Measurements from ENCODE around the gene EDAR. TPM values are rescaled to one million over a fixed set of nuclear protein-coding genes. Genes with fewer than 3 reads are reported as not detected.

The EDAR gene
- total RNA-seq, 1 experiment from 2014 or later: not detected

DNA sequence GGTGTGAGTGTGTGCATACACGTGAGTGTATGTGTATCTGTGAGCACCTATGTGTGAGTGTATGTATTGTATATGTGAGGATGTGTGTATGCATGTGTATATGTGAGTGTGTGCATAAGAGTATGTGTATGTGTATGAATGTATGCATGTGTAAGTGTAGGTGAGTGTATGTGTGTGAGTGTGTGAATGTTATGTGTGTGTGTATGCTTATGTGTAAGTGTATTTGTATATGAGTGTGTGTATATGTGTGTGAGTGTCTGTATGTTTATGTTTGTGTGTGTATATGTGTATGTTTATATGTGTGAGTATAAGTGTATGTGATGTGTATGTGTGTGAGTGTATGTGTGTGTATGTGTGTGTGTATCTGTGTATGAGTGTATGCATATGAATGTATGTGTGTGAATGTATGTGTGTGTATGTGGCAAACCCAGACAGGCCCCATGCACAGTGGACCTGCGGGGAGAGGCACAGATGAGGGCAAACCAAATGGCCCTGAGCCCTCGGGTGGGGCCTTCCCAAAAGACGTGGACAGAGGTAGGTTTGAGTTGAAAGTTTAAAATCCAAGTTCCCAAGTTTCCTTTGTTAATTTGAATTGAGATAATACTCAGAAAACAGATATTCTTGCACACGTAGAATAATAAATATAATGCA, 51.5 kb downstream of the EDAR start:
- Histone ChIP-seq H3K4me1 (ENCODE audit: low read length) (no peaks in the 10 kb centered on the region), H3K9ac (ENCODE audit: low read length) (no peak overlapping the region), H3K36me3 (ENCODE audit: insufficient read depth, low read length) (no peaks in the 10 kb centered on the region), H3K4me2 (ENCODE audit: low read depth, low read length, poor library complexity, severe bottlenecking) (no peak overlapping the region), H3K27ac (ENCODE audit: low read length) (no peak overlapping the region), H3K79me2 (ENCODE audit: low read length) (no peaks in the 10 kb centered on the region), H2AFZ (ENCODE audit: low read length) (no peak overlapping the region), H4K20me1 (ENCODE audit: insufficient read depth, low read depth, low read length) (no peaks in the 10 kb centered on the region), H3K4me3 (ENCODE audit: low read length) (no peak overlapping the region), H3K9me3 (ENCODE audit: low read length) (no peaks in the 10 kb centered on the region), H3K27me3 (ENCODE audit: low read length) (no peaks in the 10 kb centered on the region), H3K9me2 (replicated peaks; ENCODE audit: insufficient read depth, low read length) (no peaks in the 10 kb centered on the region)
- DNase-seq: no peak

DNA sequence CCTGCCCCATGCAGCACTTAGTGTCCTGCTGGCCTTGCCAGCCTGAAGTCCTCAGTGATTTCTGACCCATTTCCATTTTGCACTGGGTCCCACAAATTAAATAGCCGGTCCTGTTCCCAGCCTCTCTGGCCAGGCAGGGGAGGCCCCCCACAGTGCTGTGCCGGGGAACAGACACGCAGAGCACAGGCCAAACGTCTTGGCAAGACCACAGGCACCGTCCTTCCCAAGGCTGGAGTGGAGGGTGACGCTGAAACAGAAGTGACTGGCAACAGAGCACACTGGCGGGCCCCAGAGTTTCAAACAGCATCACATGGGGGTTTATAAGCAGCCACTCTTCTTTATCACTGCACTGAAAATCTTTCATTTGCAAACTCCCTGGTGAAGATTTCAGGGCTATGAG, 52.2 kb downstream of the EDAR start:
- Histone ChIP-seq H3K36me3 (ENCODE audit: insufficient read depth, low read length) (no peaks in the 10 kb centered on the region), H3K4me2 (ENCODE audit: low read depth, low read length, poor library complexity, severe bottlenecking) (no peak overlapping the region), H3K4me3 (ENCODE audit: low read length) (no peak overlapping the region), H2AFZ (ENCODE audit: low read length) (no peak overlapping the region), H3K9ac (ENCODE audit: low read length) (no peak overlapping the region), H4K20me1 (ENCODE audit: insufficient read depth, low read depth, low read length) (no peaks in the 10 kb centered on the region), H3K9me3 (ENCODE audit: low read length) (no peaks in the 10 kb centered on the region), H3K27me3 (ENCODE audit: low read length) (no peaks in the 10 kb centered on the region), H3K79me2 (ENCODE audit: low read length) (no peaks in the 10 kb centered on the region), H3K9me2 (replicated peaks; ENCODE audit: insufficient read depth, low read length) (no peaks in the 10 kb centered on the region), H3K4me1 (ENCODE audit: low read length) (no peaks in the 10 kb centered on the region), H3K27ac (ENCODE audit: low read length) (no peak overlapping the region)
- no peak for DNase-seq

DNA sequence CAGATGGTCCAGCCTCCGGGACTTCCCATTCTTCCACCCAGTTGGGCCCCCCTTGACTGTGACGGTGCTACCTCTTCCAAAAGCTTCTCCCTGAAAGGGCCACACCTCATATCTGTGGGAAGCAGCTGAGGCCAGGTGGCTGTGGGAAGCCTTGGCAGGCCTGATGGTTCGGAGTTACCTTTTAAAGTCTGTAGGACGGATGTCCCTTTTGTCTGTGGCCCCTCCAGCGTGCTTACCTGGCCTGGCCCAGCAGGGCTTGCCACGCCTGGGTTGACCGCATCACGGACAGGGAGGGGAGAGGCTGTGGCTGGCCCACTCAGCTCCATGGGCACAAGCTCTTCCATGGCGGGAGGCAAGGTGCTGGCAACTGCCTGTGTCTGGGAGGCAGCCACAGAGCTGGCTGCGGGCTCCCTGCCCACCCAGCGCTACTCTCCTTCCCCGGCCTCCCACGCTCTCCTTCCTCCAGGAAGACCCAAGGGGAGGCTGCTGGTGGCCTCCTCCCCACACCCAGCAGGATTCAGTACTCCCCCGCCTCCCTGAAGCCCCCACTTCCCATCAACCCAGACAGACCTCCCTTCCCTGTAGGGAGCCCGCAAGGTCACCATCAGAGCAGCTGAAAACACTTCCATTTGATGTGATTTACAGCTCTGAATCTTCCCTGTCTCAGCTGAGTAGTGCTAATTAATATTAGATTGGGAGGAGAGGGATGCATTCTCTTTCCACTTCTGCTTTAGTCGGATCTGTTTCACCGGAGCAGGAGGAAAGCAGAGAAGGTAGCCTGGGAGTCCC, 52.8 kb downstream of the EDAR start:
- no peaks in the 10 kb centered on the region for H3K9me2 ChIP-seq (replicated peaks; ENCODE audit: insufficient read depth, low read length)
- DNase-seq: no peak
- no peak overlapping the region for H3K4me3 ChIP-seq (ENCODE audit: low read length)
- H3K79me2 ChIP-seq (ENCODE audit: low read length): no peaks in the 10 kb centered on the region
- H3K27ac ChIP-seq (ENCODE audit: low read length): no peak overlapping the region
- no peak overlapping the region for H3K9ac ChIP-seq (ENCODE audit: low read length)
- H3K27me3 ChIP-seq (ENCODE audit: low read length): no peaks in the 10 kb centered on the region
- no peak overlapping the region for H2AFZ ChIP-seq (ENCODE audit: low read length)
- H3K36me3 ChIP-seq (ENCODE audit: insufficient read depth, low read length): no peaks in the 10 kb centered on the region
- no peaks in the 10 kb centered on the region for H4K20me1 ChIP-seq (ENCODE audit: insufficient read depth, low read depth, low read length)
- H3K4me1 ChIP-seq (ENCODE audit: low read length): no peaks in the 10 kb centered on the region
- H3K9me3 ChIP-seq (ENCODE audit: low read length): no peaks in the 10 kb centered on the region
- no peak overlapping the region for H3K4me2 ChIP-seq (ENCODE audit: low read depth, low read length, poor library complexity, severe bottlenecking)

DNA sequence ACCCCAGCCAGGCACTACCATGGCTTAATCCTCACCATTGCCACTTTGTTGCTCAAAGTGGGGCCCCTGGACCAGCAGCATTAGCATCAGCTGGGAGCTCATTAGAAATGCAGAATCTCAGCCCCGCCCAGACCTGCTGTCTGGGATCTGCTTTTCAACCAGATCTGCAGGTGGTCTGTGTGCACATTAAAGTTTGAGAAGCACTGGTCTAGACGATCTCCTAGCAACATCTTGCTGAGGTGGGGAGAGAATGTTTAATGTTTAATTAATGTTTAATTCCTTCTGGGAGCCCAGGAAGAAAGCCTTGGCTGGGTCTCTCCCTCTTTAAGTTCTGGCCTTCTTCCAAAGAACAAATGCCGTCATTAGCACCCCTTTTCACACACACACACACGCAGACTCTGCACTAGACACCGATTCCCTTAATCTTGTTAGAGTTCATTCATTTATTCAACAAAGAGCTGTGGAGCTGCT, 53.7 kb downstream of the EDAR start:
- Histone ChIP-seq H3K27me3 (ENCODE audit: low read length) (no peaks in the 10 kb centered on the region), H4K20me1 (ENCODE audit: insufficient read depth, low read depth, low read length) (no peaks in the 10 kb centered on the region), H3K4me2 (ENCODE audit: low read depth, low read length, poor library complexity, severe bottlenecking) (no peak overlapping the region), H3K4me1 (ENCODE audit: low read length) (no peaks in the 10 kb centered on the region), H3K9ac (ENCODE audit: low read length) (no peak overlapping the region), H2AFZ (ENCODE audit: low read length) (no peak overlapping the region), H3K9me2 (replicated peaks; ENCODE audit: insufficient read depth, low read length) (no peaks in the 10 kb centered on the region), H3K4me3 (ENCODE audit: low read length) (no peak overlapping the region), H3K27ac (ENCODE audit: low read length) (no peak overlapping the region), H3K79me2 (ENCODE audit: low read length) (no peaks in the 10 kb centered on the region), H3K36me3 (ENCODE audit: insufficient read depth, low read length) (no peaks in the 10 kb centered on the region), H3K9me3 (ENCODE audit: low read length) (no peaks in the 10 kb centered on the region)
- no peak for DNase-seq

DNA sequence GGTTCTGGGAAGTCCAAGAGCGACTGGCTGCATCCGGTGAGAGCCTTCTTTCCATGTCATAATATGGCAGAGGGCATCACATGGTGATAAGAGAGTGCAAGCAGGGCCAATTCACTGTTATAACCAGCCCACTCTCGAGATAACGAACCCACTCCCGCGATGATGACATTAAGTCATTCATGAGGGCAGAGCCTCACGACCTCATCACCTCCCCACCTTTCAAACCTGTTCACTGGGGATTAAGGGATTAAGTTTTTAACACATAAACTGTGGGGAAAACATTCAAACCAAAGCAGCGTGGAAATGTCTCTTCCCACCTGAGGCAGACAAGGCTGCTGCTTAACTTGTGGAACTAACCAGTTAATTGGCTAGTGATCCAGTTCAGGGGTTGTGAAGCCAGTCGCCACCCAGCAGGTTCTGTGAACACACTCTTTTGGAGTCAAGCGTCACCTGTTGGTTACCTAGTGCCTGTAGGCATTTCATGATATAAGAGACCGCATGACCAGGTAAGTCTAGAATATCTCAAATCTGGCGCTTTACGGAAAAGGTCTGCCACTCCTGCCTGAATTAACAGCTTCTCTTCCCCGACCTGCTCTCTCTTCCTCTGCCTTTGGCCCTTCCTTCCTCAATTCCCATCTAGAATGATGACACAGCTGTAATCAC, 54.3 kb downstream of the EDAR start:
- H3K4me1 ChIP-seq (ENCODE audit: low read length): no peaks in the 10 kb centered on the region
- no peak overlapping the region for H3K9ac ChIP-seq (ENCODE audit: low read length)
- no peak overlapping the region for H3K27ac ChIP-seq (ENCODE audit: low read length)
- H3K9me3 ChIP-seq (ENCODE audit: low read length): no peaks in the 10 kb centered on the region
- no peaks in the 10 kb centered on the region for H3K36me3 ChIP-seq (ENCODE audit: insufficient read depth, low read length)
- H4K20me1 ChIP-seq (ENCODE audit: insufficient read depth, low read depth, low read length): no peaks in the 10 kb centered on the region
- H3K4me2 ChIP-seq (ENCODE audit: low read depth, low read length, poor library complexity, severe bottlenecking): no peak overlapping the region
- DNase-seq: no peak
- H3K4me3 ChIP-seq (ENCODE audit: low read length): no peak overlapping the region
- H3K9me2 ChIP-seq (replicated peaks; ENCODE audit: insufficient read depth, low read length): no peaks in the 10 kb centered on the region
- no peak overlapping the region for H2AFZ ChIP-seq (ENCODE audit: low read length)
- no peaks in the 10 kb centered on the region for H3K79me2 ChIP-seq (ENCODE audit: low read length)
- no peaks in the 10 kb centered on the region for H3K27me3 ChIP-seq (ENCODE audit: low read length)

DNA sequence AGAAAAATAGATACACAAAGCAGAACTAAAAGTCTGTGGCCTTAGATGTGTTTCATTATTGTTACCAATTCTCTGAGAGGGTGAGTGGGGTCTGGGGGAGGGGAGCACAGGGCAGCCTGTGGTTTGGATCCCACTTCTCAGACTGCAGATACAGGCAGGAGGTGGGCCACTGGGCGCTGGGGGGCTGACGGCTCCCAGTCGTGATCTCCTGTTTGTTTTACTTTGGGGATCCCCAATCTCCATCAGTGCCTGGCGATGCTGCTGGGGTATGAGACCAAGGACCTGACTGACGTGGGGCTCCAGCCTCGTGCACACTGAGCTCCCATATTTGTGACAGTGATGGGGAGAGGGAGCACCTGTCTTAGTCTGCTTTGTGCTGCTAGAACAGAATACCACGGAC, 54.9 kb downstream of the EDAR start:
- H4K20me1 ChIP-seq (ENCODE audit: insufficient read depth, low read depth, low read length): no peaks in the 10 kb centered on the region
- H3K4me3 ChIP-seq (ENCODE audit: low read length): no peak overlapping the region
- H3K9me2 ChIP-seq (replicated peaks; ENCODE audit: insufficient read depth, low read length): no peaks in the 10 kb centered on the region
- H3K9ac ChIP-seq (ENCODE audit: low read length): no peak overlapping the region
- H3K4me1 ChIP-seq (ENCODE audit: low read length): no peaks in the 10 kb centered on the region
- DNase-seq: no peak
- no peaks in the 10 kb centered on the region for H3K9me3 ChIP-seq (ENCODE audit: low read length)
- no peak overlapping the region for H2AFZ ChIP-seq (ENCODE audit: low read length)
- no peaks in the 10 kb centered on the region for H3K79me2 ChIP-seq (ENCODE audit: low read length)
- no peak overlapping the region for H3K27ac ChIP-seq (ENCODE audit: low read length)
- no peak overlapping the region for H3K4me2 ChIP-seq (ENCODE audit: low read depth, low read length, poor library complexity, severe bottlenecking)
- no peaks in the 10 kb centered on the region for H3K27me3 ChIP-seq (ENCODE audit: low read length)
- no peaks in the 10 kb centered on the region for H3K36me3 ChIP-seq (ENCODE audit: insufficient read depth, low read length)

DNA sequence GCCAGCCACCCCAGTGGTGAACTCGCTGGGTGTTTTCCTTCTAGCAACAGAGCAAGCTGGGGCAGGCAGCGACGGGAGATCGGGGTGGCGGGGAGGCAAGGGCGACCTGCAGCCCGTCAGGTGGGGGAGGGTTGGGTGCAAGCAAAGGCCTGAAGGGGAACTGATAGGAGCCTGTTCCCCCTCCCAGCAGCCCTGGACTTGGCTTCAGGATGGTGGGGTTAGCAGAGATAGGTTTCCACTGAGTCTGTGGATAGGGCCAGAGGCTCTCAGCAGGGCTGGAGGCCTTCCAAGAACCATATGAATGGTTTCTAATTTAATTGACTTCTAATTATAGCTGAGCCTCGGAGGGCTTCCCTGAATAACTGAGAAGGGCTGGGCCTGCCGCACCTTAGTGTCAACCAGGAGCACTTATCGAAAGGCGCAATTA, 55.3 kb downstream of the EDAR start:
- Histone ChIP-seq H3K36me3 (ENCODE audit: insufficient read depth, low read length) (no peaks in the 10 kb centered on the region), H3K9me3 (ENCODE audit: low read length) (no peaks in the 10 kb centered on the region), H4K20me1 (ENCODE audit: insufficient read depth, low read depth, low read length) (no peaks in the 10 kb centered on the region), H3K9ac (ENCODE audit: low read length) (no peak overlapping the region), H2AFZ (ENCODE audit: low read length) (no peak overlapping the region), H3K4me3 (ENCODE audit: low read length) (no peak overlapping the region), H3K79me2 (ENCODE audit: low read length) (no peaks in the 10 kb centered on the region), H3K27me3 (ENCODE audit: low read length) (no peaks in the 10 kb centered on the region), H3K4me2 (ENCODE audit: low read depth, low read length, poor library complexity, severe bottlenecking) (no peak overlapping the region), H3K9me2 (replicated peaks; ENCODE audit: insufficient read depth, low read length) (no peaks in the 10 kb centered on the region), H3K4me1 (ENCODE audit: low read length) (no peaks in the 10 kb centered on the region), H3K27ac (ENCODE audit: low read length) (no peak overlapping the region)
- no peak for DNase-seq

DNA sequence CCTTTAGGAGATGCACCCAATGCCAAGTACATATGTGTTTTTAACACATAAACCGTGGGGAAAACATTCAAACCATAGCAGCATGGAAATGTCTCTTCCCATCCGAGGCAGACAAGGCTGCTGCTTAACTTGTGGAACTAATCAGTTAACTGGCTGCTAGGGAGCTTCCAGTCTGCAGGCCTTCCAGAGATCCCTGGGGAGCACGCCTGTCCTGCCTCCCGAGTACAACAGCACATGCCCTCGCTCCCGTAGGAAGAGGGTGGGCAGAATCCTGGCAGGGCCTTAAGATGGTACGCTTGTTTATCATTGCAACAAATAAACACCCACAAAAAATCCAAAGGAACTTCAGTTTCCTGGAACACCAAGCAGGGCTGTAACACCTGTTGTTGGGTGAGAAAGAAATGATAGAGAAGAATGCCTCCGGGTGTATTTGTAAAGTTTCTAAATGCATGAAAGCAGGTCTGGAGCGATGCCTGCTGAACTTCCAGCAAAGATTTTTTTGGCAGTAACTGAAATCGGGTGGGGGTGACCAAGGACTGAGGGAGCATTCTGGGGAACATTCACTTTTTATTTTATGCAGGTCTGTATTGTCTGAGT, 56.2 kb downstream of the EDAR start:
- no peak overlapping the region for H3K4me2 ChIP-seq (ENCODE audit: low read depth, low read length, poor library complexity, severe bottlenecking)
- no peaks in the 10 kb centered on the region for H3K79me2 ChIP-seq (ENCODE audit: low read length)
- H3K9me3 ChIP-seq (ENCODE audit: low read length): no peaks in the 10 kb centered on the region
- no peaks in the 10 kb centered on the region for H3K4me1 ChIP-seq (ENCODE audit: low read length)
- no peak overlapping the region for H3K27ac ChIP-seq (ENCODE audit: low read length)
- no peak for DNase-seq
- H3K27me3 ChIP-seq (ENCODE audit: low read length): no peaks in the 10 kb centered on the region
- no peak overlapping the region for H3K4me3 ChIP-seq (ENCODE audit: low read length)
- H3K9ac ChIP-seq (ENCODE audit: low read length): no peak overlapping the region
- no peaks in the 10 kb centered on the region for H3K36me3 ChIP-seq (ENCODE audit: insufficient read depth, low read length)
- no peaks in the 10 kb centered on the region for H3K9me2 ChIP-seq (replicated peaks; ENCODE audit: insufficient read depth, low read length)
- no peak overlapping the region for H2AFZ ChIP-seq (ENCODE audit: low read length)
- H4K20me1 ChIP-seq (ENCODE audit: insufficient read depth, low read depth, low read length): no peaks in the 10 kb centered on the region

Measured in Karpas-422 (cell line).